AG04449 (cell line): ENCODE results near the gene NCAPD2.

Experiments used
- CTCF ChIA-PET: fragments of 350-600 bp; formaldehyde crosslinking; extraction: SDS; loops from one replicate; lab custom pipeline; 2021; ENCODE audit warnings: antibody characterized with exemption; lab: Yijun Ruan, JAX
- POLR2A ChIA-PET: fragments of 400-600, 350-600 bp; formaldehyde crosslinking; extraction: SDS; loops from one replicate; lab custom pipeline; 2020; ENCODE audit warnings: antibody characterized with exemption, inconsistent platforms; lab: Yijun Ruan, JAX
- DNase-seq: peaks from one replicate; pipeline ENCODE4 v3.0.0-alpha.2; 2010; ENCODE audit warnings: low read depth, low spot score
- H3K4me3 ChIP-seq: 2 replicates; pipeline ENCODE4 v1.5.1; 2011; ENCODE audit warnings: low read depth, mild to moderate bottlenecking, control low read depth, low read length
- TF ChIP-seq, protein P1 (sequence below): IDR thresholded peaks from one replicate; pipeline ENCODE4 v1.5.1; 2011; ENCODE audit warnings: mild to moderate bottlenecking, moderate library complexity, low read length, control low read depth, inconsistent platforms; ENCODE audit not compliant: insufficient read depth; ENCODE audit errors: missing control alignments

The NCAPD2 gene

DNA sequence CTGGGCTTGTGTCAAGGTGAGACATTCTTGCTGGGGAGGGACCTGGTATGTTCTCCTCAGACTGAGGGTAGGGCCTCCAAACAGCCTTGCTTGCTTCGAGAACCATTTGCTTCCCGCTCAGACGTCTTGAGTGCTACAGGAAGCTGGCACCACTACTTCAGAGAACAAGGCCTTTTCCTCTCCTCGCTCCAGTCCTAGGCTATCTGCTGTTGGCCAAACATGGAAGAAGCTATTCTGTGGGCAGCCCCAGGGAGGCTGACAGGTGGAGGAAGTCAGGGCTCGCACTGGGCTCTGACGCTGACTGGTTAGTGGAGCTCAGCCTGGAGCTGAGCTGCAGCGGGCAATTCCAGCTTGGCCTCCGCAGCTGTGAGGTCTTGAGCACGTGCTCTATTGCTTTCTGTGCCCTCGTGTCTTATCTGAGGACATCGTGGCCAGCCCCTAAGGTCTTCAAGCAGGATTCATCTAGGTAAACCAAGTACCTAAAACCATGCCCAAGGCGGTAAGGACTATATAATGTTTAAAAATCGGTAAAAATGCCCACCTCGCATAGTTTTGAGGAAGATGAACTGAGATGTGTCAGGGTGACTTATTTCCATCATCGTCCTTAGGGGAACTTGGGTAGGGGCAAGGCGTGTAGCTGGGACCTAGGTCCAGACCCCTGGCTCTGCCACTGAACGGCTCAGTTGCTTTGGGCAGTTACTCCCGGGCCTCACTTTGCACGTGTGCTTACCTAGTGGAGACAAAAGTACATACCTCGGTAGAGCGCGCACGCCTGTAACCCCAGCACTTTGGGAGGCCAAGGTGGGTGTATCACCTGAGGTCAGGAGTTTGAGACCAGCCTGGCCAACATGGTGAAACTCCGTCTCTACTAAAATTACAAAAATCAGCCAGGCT is 44.8 kb downstream of the NCAPD2 start:
- no peak for DNase-seq
- TF ChIP-seq, protein P1, sequence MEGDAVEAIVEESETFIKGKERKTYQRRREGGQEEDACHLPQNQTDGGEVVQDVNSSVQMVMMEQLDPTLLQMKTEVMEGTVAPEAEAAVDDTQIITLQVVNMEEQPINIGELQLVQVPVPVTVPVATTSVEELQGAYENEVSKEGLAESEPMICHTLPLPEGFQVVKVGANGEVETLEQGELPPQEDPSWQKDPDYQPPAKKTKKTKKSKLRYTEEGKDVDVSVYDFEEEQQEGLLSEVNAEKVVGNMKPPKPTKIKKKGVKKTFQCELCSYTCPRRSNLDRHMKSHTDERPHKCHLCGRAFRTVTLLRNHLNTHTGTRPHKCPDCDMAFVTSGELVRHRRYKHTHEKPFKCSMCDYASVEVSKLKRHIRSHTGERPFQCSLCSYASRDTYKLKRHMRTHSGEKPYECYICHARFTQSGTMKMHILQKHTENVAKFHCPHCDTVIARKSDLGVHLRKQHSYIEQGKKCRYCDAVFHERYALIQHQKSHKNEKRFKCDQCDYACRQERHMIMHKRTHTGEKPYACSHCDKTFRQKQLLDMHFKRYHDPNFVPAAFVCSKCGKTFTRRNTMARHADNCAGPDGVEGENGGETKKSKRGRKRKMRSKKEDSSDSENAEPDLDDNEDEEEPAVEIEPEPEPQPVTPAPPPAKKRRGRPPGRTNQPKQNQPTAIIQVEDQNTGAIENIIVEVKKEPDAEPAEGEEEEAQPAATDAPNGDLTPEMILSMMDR, result no peak
- CTCF ChIA-PET, result interaction anchor here (1.1 to 8.6 kb wide), 9 partner anchors 13 to 118 kb away, joined by 3 to 235 read pairs (median 4); partner anchors contain the start of genes CD27 and IFFO1
- peak overlapping the region; percentile 25 for H3K4me3 ChIP-seq
- POLR2A ChIA-PET, result interaction anchor here (0.7 to 8.1 kb wide), 8 partner anchors 12 to 313 kb away, joined by 3 to 359 read pairs (median 6); partner anchors contain the start of genes CDCA3, IFFO1, MRPL51 and NOP2

DNA sequence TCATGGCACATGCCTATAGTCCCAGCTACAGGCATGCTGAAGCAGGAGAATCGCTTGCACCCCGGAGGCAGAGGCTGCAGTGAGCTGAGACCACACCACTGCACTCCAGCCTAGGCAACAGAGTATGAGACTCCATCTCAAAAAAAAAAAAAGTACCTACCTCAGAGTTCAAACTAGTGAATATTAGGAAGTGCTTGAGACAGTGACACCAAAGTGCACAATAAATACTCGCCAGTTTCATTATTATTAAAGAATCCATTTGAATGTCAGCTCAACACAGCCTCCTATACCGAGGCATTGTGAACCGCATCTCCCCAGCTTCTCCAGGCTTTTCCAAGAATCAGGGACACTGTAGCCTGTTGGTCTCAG is 45.4 kb downstream of the NCAPD2 start:
- DNase-seq, result no peak
- TF ChIP-seq, protein P1, result no peak
- ChIA-PET CTCF (interaction anchor here (0.6 to 8.6 kb wide), 7 partner anchors 10 to 119 kb away, joined by 3 to 235 read pairs (median 4); partner anchors contain the start of genes CD27 and IFFO1), POLR2A (interaction anchor here (1.1 to 8.1 kb wide), 7 partner anchors 11 to 312 kb away, joined by 3 to 359 read pairs (median 7); partner anchors contain the start of genes CDCA3, IFFO1, MRPL51 and USP5)
- 0 out of 2 replicates have a peak overlapping the region, but pooled peaks have one; percentile 6 for H3K4me3 ChIP-seq

GRCh38 chr12:6539707-6540134 is 45.8 kb downstream of the NCAPD2 start:
- DNase-seq, result no peak
- TF ChIP-seq, protein P1, result no peak
- ChIA-PET CTCF (interaction anchor here (0.6 to 8.6 kb wide), 6 partner anchors 10 to 116 kb away, joined by 3 to 235 read pairs (median 3); partner anchors contain the start of gene IFFO1), POLR2A (interaction anchor here (1.0 to 8.1 kb wide), 9 partner anchors 11 to 404 kb away, joined by 3 to 359 read pairs (median 5); partner anchors contain the start of genes C12orf57, CDCA3, IFFO1 and MRPL51)
- H3K4me3 ChIP-seq, result 0 out of 2 replicates have a peak overlapping the region, but pooled peaks have one; percentile 6

GRCh38 chr12:6540181-6540877 is 46.4 kb downstream of the NCAPD2 start:
- TF ChIP-seq, protein P1, result peak; percentile 7
- CTCF ChIA-PET, result interaction anchor here (0.9 to 8.6 kb wide), 5 partner anchors 11 to 116 kb away, joined by 3 to 235 read pairs (median 3); partner anchors contain the start of gene IFFO1
- POLR2A ChIA-PET, result interaction anchor here (1.0 to 8.1 kb wide), 6 partner anchors 8 to 404 kb away, joined by 3 to 359 read pairs (median 5); partner anchors contain the start of genes C12orf57, IFFO1 and RNU7-1
- peak overlapping the region; percentile 10; the same call in 1 of the 2 replicates for H3K4me3 ChIP-seq
- DNase-seq, result no peak

DNA sequence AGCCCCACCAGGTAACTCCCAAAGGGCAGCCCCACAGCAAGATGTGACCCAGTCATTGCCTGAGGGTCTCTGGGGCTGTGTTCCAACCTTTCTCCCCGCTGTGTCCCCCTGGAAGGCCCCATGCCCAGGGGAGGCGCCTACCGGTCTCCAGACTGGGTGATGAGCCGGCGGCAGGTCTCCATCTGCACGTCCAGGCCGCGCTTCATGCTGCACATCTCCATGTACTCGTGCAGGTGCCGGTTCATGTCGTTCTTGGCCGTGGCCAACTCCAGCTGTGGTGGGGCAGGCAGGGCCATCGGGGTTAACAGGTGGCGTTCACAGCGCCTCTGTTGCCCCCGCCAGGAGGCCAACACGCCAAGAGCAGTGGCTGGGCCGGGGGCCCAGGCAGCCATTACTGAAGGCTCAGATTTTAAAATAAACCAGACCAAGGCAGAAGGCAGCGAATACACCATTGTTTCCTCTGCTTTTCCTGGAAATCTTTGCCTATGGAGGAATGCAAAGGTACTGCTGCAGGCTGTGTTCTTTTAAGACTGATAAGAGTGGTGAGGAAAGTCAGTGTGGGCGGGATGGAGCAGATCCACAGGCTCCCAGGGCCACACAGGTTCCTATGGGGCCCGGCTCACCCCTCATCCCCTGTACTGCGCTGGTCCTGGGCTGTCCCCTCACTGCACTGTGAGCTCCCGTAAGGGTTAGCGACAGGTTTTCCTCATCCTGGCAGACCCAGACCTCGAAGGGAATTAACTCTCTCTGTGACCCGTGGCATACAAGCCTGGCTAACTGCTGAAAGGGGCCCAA is 47.7 kb downstream of the NCAPD2 start:
- H3K4me3 ChIP-seq, result no peak overlapping the region
- TF ChIP-seq, protein P1, result no peak
- CTCF ChIA-PET, result interaction anchor here (8.6 kb wide), 1 partner anchor 10 kb away, joined by 235 read pairs; the partner anchor contains the start of gene IFFO1
- POLR2A ChIA-PET, result interaction anchor here (0.6 to 8.1 kb wide), 3 partner anchors 9 to 20 kb away, joined by 3 to 359 read pairs (median 5); partner anchors contain the start of gene IFFO1
- no peak for DNase-seq
